Fibroblast of peridontal ligament (primary cell): Measurements from ENCODE around the gene SLC35F3.
"Not testable (repeated sequence)": the region's sequence is repeated elsewhere in the genome, so short reads cannot be mapped to it uniquely, and the experiment has no call there.

Experiments
- DNase-seq: peaks from one replicate; pipeline ENCODE4 v3.0.0-alpha.2; 2010; ENCODE audit errors: extremely low read depth

Gene SLC35F3

GRCh38 chr1:234106032-234106431 is 201.6 kb downstream of the SLC35F3 start:
- DNase-seq, result no peak

DNA sequence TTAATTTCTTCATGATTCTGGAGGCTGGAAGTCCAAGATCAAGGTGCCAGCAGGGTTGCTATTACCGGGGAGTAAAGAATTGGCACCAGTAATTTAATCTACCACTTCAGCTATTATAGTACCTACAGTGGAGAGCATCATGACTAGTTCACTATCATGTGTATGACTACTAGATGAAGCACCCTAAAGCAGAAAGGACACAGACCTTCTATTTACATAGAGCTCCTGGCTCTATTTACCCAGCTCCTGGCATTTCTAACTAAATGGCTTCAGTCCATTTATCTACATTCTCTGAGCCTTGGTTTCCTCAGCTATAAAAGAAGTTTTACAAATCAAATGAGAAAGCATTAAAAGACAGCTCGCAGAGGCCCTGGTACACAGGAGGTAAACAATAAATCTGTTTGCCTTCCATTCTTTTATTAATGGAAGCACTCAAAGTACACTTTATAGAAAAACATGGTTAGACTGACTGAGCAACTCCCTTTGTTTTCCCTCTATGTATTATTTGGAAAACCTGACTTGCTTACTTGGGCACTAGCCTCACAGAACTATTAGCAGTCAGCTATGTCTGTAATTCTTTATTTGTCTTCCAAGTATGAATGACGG is 203.0 kb downstream of the SLC35F3 start:
- DNase-seq, result no peak

GRCh38 chr1:234108921-234109320 is 204.4 kb downstream of the SLC35F3 start:
- no peak for DNase-seq

DNA sequence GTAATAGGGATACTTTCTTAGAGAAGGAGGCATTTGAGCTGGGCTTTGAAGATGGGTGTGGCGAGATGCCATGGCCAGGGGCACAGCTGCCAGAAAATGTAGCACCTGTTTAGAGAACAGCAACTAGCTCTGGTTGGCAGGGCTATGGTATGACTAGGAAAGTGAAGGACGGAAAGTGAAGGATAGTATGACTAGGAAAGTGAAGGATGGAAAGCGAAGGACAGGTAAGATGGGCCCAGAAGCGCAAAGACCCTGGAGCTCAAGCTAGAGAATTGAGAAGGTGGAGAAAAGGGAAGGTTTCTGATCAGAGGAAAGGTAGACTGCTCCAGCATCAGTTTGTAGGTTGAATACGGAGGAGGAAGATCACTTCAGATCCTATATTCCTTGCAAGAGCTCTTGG is 205.4 kb downstream of the SLC35F3 start:
- DNase-seq, result no peak

DNA sequence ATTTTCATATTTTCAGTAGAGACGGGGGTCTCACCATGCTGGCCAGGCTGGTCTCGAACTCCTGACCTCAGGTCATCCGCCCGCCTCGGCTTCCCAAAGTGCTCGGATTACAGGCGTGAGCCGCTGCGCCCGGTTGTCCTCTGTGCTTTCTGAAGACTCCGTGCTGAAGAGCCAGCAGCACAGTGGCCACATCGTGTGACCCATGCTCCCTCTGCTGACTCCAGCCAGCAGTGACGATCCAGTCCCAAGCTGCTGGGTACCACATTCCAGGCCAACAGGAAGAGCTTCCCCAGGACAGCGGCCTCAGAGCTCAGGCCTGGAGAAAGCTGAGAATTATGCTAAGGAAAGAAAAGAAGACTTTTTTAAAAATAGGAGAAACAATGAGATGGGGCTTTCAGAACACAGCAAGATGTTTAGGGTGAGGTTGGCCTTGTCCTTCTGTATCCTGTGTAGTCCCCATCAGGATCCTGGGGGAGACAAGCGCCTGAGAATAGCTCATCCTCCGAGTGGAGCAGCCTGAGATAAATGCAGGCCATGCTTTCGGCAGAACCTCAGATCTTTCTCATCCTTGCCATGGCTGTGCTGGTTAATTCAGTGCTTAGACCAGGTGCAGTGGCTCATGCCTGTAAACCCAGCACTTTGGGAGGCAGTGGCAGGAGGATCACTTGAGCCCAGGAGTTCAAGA is 207.1 kb downstream of the SLC35F3 start:
- DNase-seq, result no peak

GRCh38 chr1:234114648-234115307 is 210.3 kb downstream of the SLC35F3 start:
- DNase-seq, result peak; percentile 75

DNA sequence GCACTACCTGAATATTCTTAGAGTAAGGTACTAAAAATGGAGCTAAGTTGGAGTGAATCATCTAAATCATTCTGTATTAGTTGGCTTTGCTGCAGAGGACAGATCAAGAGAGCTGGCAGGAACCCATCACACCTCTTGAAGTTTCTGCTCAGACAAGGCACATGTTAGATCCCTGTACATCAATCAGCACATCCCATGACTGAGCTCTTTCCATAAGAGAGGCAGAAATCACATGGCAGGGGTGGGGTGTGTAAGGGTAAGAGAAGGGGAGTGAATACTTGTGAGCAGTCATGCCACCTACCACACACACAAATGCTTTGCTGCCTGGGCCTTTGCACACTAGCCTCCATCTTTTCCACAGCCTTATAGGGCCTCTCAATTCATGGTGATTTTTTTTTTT is 214.4 kb downstream of the SLC35F3 start:
- no peak for DNase-seq

DNA sequence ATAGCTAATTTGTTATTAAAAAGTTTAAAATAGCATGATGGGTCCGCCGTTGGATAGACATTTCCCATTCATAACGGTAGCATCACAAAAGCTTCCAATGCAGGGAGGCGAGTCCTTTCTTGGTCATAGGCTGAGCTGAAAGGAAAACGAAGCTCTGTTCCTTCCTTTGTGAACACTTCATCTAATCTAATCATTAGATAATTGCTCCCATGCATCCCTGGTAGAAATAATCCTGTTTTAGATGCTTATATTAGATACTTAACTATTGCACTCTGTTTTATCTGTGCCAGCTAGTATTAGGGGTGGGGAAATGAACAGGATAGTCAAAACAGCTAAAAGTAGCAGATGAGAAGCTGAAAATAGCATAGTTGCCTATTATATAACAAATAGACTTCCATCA is 215.0 kb downstream of the SLC35F3 start:
- no peak for DNase-seq

- no peak for DNase-seq
These were observed 216.0 kb downstream of the SLC35F3 start for GRCh38 chr1:234120327-234120944.

GRCh38 chr1:234121659-234122058 is 217.2 kb downstream of the SLC35F3 start:
- not testable (repeated sequence) for DNase-seq

GRCh38 chr1:234122571-234122970 is 218.1 kb downstream of the SLC35F3 start:
- DNase-seq, result not testable (repeated sequence)

GRCh38 chr1:234123867-234124266 is 219.4 kb downstream of the SLC35F3 start:
- no peak for DNase-seq

DNA sequence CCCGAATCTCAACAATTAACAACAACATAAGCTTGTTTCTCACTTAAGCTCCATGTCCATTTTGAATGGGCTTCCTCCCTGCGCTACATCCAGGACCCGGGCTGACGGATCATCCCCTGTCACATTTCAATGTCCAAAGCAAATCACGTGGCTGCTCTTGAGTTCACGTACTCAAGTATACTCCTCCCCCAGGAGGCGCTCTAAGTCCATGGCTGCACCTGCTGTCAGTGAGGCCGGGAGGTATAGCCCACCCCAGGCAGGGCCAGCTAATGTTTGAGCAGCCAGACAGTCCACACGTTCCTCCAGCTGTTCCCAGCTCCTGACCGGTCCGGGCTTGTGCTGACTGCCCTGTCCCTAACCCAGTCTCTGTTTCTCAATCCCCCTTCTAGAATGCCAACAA is 220.8 kb downstream of the SLC35F3 start:
- no peak for DNase-seq

DNA sequence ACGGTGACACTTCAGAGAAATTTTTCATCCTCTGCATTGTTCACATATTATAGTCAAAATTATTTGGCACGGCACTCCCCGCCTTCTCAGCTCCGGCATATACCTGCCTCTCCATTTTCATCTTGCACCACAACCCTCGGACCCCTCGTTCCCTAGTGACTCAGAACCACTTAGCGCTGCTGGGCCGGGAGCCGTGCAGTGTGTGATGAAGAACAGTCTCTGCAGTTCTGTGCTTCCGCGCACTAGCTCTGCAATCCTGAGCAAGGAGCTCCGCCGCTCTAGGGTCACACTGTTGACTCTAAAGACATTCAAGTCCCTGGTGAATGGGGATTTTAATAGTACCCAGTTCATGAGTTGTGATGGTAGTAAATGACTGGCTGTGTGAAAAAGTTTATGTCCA is 221.2 kb downstream of the SLC35F3 start:
- DNase-seq, result no peak

DNA sequence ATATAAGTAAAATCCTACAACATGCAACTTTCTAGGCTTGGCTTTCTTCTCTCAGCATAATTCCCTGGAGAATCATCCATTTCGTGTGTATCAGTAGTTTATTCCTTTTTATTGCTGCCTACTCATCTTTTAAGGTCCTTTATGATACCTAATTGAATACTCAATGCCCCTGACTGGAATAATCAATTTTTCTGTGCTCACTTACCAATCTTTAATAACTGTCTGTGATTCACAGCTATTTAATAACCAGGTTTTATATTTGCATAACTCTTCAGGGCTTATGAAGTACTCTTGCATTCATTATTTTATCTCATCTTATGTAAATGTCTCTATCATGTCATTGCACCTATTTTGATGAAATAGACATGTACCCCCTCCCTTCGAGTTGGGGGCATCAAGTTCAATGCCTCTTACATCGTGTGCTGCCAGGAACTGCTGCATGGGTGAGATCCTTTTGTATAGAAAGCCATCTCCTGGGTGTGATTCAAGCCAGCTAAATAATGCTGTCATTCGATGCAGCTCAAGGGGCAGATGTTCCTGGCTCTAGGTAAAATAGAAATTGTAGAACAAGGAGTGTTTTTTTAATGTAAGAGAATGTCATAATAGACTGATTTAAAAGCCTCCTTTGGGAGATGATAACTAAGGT is 222.7 kb downstream of the SLC35F3 start:
- DNase-seq, result no peak

DNA sequence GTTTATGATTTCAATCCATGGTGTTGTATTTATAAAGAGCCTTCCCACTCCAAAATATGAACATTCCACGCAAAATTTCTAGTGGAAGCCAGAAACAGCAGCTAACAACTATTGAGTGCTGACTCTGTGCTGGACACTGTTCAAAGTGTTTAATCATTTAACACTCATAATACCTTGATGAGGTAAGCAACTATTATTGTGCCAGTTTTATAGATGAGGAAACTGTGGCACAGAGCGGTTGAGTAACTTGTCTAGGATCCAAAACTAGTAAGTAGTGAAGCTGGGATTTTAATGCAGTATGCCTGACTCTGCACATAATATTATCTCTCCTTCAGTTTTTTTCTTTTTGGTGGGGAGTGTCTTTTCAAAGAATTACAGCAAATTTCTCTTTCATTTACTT is 228.3 kb downstream of the SLC35F3 start:
- DNase-seq, result no peak

DNA sequence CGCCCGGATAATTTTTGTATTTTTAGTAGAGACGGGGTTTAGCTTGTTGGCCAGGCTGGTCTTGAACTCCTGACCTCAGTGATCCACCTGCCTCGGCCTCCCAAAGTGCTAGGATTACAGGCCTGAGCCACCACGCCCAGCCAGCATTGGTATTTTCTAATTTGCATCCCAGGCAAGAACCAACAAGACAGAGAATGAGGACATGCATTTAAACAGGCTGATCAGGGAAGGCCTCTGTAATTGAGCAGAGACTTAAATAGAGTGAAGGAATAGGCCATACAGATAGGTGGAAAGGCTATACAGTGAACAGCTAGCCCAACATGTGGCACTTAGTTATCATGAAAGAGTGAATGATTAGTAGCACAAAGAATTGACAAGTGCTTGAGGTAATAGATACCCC is 230.4 kb downstream of the SLC35F3 start:
- no peak for DNase-seq

DNA sequence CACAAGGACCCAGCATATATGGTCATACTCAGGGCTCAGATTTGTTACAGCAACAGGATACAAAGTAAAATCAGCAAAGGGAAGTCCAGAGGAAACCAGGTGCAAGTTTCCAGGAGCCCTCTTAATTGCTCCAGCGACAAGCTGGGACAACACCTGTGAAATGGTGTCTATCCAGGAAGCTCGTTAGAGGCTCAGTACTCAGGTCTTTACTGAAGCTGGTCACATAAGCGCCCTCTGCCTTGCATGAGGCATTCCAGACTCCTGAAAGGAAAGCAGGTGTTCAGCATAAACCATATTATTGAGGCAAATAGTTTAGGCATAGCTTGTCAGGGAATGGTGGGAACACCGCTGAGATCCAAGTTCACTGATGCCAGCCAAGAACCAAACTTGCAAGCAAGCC is 231.0 kb downstream of the SLC35F3 start:
- DNase-seq, result no peak

DNA sequence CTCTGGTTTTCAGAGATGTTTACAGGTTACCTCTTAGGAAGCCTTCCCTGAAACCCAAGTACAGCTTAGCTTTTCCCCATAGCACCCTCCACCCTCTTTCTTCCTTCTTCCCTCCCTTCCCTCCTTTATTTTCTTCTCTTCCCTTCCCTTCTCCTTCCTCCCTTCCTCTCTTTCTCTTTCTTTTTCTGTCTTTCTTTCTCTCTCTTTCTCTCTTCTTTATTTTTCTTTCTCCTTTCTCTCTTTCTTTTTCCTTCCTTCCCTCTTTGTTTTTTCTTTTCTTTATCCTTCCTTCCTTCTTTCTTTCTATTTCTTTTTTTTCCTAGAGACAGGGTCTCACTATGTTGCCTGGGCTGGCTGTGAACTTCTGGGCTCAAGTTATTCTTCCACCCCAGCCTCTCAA is 231.6 kb downstream of the SLC35F3 start:
- no peak for DNase-seq

- peak; percentile 23 for DNase-seq
These were observed 235.5 kb downstream of the SLC35F3 start for GRCh38 chr1:234139966-234140365.

GRCh38 chr1:234140388-234140787 is 235.9 kb downstream of the SLC35F3 start:
- DNase-seq, result no peak

GRCh38 chr1:234141006-234141405 is 236.5 kb downstream of the SLC35F3 start:
- DNase-seq, result no peak
